HG03025 (cell line): ENCODE data around the gene WNT3.

Experiments used
- ATAC-seq: cut with Tn5 transposase; IDR thresholded peaks from one replicate; pipeline ENCODE4 v1.9.1; 2021; ENCODE audit warnings: mild to moderate bottlenecking, moderate library complexity; ENCODE audit not compliant: unreplicated experiment, low FRiP score

WNT3 gene

DNA sequence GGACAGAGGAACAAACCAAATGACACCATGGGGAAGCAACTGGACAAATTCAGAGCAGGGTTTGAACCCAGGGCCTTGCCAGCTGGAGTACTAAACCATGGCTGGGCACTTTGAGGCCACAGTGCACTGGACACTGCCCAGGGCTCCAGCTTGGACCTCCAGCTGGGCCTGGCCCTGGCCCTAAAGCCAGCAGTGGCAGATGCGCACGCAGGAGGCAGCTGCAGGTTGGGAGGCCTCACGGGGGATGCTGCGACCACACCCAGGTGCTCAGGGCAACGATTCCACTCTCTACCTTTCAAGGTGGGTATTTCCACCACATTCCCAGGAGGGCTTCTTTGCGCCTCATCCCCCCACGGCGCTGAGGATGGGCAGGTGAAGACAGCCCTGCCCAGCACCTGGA is 28.9 kb downstream of the WNT3 start:
- ATAC-seq = no peak

DNA sequence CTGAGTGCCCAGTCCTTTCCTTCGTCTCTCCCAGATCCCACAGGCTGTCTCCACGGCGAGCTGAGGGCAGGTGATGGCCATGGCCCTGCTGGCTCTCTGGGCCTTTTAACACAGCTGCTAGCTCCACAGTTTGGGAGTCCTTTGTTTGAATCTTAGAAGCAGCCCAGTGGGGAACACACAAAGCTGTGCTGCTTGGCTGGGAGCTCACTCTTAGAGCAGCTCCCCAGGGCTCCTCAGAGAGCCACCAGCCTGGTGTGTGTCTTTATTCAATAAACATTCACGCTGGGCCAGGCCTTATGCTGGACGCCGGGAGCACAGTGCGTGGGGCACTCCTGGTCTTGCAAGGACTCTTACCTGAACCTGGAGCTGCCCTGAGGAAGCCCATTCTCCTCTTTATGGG is 29.7 kb downstream of the WNT3 start:
- no peak for ATAC-seq

DNA sequence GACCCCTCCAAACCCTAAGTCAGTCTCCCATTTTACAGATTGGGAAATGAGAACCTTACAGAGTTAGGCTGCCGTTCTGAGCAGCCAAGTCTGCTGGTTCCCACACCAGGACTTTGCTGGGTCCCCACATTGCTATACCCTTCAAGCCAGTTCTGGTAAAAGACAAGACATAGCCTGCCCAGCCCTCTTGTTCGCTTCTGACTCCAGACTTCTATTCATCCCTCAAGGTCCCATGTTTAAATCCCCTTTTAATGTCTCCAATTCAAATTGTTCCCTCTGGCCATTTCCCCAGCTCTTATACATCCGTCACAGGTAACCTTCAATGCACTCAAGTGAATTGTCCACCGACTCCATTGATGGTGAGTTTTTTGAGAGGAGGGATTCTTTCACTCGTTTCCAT is 30.2 kb downstream of the WNT3 start:
- no peak for ATAC-seq

DNA sequence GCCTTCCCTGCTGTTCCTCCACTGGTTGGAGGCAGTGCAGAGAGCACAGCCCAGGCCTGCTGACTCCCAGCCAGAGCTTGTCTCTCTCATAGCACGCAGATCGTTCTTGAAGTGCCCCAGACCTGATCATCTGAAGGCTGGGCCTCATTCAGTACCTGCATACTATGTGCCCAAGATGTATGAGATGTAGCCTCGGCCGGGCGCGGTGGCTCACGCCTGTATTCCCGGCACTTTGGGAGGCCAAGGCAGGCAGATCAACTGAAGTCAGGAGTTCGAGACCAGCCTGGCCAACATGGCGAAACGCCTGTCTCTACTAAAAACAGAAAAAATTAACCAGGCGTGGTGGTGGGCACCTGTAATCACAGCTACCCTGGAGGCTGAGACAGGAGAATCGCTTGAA is 31.0 kb downstream of the WNT3 start:
- no peak for ATAC-seq

GRCh38 chr17:46785696-46786095 is 32.8 kb downstream of the WNT3 start:
- ATAC-seq = no peak

DNA sequence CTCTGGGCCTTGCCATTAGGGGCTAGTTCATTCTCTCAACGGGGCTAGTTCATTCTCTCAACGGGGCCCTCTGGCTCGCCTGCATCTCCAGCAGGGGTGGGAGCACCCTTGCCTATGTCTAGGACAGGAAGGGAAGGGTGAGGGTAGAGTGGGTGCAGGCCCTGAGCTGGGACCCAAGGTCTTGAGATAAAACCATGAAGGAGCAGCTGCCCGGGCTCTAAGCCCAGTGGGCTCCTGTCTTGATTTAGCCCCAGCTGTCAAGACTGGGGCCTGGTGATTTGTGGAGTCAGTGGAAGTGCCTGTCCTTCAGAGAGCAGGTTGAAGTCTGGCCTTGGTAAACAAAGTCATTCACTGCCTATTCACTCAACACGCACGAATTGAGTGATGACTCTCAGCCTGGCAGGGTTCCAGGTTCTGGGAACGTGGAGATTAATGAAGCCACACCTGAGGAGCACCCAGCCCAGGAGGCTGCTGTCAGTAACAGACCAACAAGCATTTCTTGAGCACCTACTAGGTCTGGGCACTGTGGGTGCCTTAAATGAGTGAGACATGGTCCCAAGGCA is 35.4 kb downstream of the WNT3 start:
- no peak for ATAC-seq

DNA sequence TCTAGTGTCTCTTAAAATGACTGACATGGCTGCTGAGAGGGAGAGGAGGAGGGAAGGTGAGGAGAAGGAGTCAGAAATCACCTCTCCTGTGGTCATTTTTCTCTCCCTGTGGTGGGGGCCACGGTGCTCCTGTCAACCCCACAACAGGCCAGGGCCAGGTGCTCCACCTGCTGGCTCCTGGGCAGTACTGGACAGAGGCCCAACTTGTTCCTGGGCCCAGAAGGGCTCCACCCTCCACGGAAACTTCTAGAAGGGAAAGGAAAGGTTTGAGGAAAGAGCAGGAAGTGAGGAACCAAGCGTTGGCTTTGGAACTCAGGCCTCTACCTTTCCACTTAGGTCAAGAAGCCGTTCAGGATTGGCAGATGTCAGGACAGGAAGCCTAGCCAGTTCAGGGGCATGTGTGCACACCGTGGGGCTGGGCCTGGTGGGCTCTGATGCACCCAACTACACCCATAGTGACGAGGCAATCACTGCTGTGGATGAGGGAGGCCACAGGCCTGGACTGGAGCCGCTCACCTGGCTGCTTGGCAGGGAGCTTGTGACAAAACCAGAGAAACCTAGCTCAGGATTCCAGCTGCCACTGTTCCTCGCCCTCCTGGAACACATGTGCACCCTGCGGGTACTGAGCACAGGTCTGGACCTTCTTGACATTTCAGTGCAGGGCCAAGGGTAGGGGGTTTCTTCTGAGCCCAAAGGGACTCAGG is 36.1 kb downstream of the WNT3 start:
- ATAC-seq = no peak

GRCh38 chr17:46780003-46780373 is 38.5 kb downstream of the WNT3 start:
- ATAC-seq = no peak

DNA sequence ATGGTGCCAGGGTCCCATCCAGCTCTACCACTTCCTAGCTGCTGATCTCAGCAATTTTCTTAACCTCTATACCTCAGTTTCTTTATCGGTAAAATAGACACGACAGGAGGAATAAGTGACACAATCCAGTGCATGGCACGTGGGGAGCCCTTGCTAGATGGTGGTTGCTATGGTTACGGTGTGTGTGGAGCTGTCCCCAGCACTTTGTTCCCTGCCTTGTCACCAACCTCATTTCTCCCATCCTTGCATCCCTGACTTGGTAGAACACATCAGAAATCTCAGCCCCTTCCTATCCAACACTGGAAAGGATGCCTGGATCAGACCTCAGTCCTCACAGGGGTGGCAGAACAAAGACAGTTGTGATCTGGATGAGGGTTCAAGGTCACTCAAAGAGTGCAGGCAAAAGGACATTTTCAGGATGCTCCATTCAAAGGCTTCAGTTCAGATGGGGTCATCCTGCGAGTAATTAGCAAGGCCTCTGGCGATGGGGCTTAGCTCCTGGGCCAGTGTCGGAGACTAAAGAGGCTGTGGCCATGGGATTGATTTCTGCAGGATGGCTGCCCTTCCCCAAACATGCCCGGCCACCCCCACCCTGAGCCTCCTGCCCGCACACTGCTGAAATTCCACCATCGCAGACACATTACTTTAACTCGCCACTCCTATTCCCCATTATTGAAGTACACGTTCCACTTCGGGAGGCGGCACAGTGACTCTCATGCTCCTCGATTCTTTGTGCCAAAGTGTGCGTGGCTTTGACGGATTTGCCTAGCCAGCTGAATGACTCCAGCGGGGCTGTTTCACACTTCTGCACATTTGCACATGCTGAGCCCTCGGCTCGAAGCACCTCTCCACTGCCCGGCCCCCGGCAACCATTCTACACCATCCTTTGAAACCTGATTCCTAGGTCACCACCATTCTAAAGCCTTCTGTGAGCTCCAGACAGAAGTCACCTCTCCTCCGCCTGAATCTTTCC is 40.3 kb downstream of the WNT3 start:
- ATAC-seq = no peak

- ATAC-seq = no peak
Observed at GRCh38 chr17:46776298-46777005, 42.0 kb downstream of the WNT3 start.

DNA sequence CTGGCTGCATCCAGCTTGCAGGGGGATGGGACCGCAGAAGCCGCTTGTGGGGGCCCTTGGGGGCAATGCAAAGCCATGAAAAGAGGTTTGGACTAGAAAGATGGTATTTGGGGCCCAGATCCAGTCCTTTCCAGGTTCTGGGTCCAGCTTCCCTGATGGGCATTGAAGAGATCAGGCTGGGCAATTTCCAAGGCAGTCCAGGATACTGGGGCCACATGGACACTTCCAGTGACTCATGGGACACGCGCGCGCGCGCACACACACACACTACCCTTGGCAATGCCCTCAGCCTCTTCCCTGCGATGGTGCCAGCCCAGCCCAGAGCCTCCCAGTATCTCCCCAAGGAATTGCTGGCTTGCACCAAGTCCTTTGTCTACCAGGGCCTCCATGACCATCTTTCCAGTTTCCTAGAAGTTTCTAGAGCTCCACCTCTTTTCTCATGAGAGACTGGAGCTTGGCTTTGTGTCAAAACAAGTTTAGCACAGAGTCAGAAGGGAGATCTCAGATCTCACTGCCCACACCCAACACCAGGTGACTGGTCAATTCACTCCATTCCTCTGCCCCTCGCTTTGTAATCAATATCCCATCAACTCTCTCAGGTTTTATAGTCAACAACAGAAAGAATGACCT is 44.3 kb downstream of the WNT3 start:
- ATAC-seq = no peak

GRCh38 chr17:46773676-46774075 is 44.8 kb downstream of the WNT3 start:
- ATAC-seq = no peak

DNA sequence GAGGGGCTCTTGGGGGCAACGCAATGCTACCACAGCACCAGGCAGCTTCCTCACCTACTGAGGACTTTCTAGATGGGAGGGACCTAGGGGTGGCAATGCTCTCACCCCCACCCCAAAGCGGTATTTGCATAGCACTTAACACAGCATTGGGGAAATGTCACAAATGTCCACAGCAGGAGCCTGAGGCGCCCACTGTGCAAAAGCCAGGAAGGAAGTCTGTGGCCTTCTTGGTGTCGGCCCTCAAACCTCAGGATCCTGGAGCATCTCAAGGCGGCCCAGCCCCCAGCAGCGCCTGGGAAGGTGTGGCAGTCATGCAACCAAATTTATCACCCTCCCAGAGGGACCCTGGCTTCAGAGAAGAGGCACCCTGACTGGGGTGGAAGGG is 45.3 kb downstream of the WNT3 start:
- no peak for ATAC-seq

- no peak for ATAC-seq
Observed at GRCh38 chr17:46772475-46773220, 45.8 kb downstream of the WNT3 start.

GRCh38 chr17:46771561-46772474 is 46.7 kb downstream of the WNT3 start:
- no peak for ATAC-seq

- ATAC-seq = no peak
Observed at GRCh38 chr17:46770818-46771560, 47.5 kb downstream of the WNT3 start.

DNA sequence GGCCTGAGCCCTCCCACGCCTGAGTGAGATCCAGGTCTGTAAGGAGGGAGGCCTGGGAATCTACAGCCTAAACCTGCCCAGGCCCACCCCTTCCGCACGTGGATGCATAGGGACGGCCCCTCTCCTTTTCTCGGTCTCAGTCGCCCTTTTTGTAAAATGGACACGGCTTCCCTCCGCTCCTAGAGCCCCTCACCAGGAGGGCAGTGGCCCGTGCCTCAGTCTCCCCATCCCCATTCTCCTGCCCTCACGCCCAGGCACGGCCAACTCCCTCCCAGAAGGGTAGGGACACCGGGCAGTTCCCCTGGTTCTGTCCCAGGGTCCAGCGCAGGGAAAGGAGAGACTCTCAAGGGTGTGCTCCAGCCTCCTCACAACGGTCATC is 48.1 kb downstream of the WNT3 start:
- ATAC-seq = no peak
